Skeletal muscle cell (primary cell): ENCODE measurements around the gene TUBB4B.

Source experiments
- DNase-seq: peaks from one replicate; pipeline ENCODE4 v3.0.0-alpha.2; 2010; ENCODE audit warnings: low read depth
- H3K4me3 ChIP-seq: 2 replicates; pipeline ENCODE4 v1.5.1; 2011; ENCODE audit warnings: low read depth, mild to moderate bottlenecking, control low read depth, low read length, moderate library complexity

Gene TUBB4B

GRCh38 chr9:137206602-137207001, 34.5 kb upstream of the TUBB4B start:
- H3K4me3 ChIP-seq: peak overlapping the region; percentile 93
- DNase-seq: no peak

GRCh38 chr9:137211532-137211931, 29.6 kb upstream of the TUBB4B start:
- DNase-seq: no peak
- no peak overlapping the region for H3K4me3 ChIP-seq

DNA sequence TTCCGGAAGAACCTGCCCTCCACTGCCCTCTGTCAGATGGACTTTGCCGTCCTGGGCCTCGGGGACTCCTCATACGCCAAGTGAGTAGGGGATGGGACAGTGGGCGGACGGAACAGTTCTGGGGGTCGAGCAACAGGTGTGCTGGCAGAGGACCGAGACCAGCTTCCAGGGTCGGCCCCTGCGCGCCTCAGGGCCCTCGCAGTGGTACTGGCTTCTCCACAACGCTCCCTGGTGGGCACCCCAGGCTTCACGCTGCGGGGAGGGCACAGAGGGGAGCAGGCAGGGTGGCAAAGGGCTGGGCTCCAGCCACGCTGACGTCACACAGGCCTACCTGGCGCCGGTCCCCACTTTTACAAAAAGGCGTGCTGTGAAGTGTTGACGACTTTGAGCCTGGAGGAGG, 28.6 kb upstream of the TUBB4B start:
- H3K4me3 ChIP-seq: no peak overlapping the region
- no peak for DNase-seq

GRCh38 chr9:137213160-137214060, 27.7 kb upstream of the TUBB4B start:
- no peak overlapping the region for H3K4me3 ChIP-seq
- no peak for DNase-seq

DNA sequence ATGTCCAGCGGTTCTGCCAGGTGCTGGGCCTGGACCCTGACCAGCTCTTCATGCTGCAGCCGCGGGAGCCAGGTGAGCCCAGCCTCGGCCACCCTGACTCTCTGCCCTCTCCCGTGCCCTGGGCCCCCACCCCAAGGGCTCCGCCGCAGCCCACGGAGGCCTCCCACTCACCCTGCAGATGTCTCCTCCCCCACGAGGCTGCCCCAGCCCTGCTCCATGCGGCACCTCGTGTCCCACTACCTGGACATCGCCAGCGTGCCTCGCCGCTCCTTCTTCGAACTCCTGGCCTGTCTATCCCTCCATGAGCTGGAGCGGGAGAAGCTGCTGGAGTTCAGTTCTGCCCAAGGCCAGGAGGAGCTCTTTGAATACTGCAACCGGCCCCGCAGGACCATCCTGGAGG, 26.5 kb upstream of the TUBB4B start:
- H3K4me3 ChIP-seq: no peak overlapping the region
- no peak for DNase-seq

DNA sequence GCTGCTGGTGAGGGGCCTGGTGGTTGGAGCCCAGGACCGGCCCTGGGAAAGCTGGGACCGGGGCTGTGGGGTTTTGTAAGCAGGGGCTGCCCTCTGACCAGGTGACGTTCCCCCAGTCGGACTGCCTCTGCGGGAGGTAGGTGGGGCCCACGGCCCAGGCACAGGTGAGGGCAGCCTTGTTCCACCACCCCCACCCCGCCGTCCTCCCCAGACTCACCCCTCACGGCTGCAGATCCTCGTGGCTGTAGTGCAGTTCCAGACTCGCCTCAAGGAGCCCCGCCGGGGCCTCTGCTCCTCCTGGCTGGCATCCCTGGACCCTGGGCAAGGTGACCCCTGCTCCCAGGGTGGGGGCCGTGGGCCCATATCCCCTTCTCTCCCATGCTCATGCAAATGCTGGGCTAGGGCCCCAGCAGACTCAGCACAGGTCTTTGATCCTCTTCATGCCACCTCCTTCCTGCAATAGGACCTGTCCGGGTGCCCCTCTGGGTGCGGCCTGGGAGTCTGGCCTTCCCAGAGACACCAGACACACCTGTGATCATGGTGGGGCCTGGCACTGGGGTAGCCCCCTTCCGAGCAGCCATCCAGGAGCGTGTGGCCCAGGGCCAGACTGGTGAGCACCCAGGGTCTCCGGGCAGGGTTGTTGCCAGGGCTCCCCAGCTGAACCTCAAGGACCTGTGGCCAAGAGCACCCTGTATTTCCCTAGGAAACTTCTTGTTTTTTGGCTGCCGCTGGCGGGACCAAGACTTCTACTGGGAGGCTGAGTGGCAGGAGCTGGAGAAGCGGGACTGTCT, 25.7 kb upstream of the TUBB4B start:
- no peak overlapping the region for H3K4me3 ChIP-seq

GRCh38 chr9:137216188-137216965, 24.7 kb upstream of the TUBB4B start:
- no peak for DNase-seq
- no peak overlapping the region for H3K4me3 ChIP-seq

More for the DNA sequence above, 25.7 kb upstream of the TUBB4B start:
- DNase-seq: no peak

- no peak for DNase-seq
- H3K4me3 ChIP-seq: no peak overlapping the region
Measured at GRCh38 chr9:137217276-137218211, 23.5 kb upstream of the TUBB4B start.

GRCh38 chr9:137218212-137218753, 22.8 kb upstream of the TUBB4B start:
- no peak overlapping the region for H3K4me3 ChIP-seq
- DNase-seq: no peak

GRCh38 chr9:137218754-137219271, 22.3 kb upstream of the TUBB4B start:
- no peak overlapping the region for H3K4me3 ChIP-seq
- DNase-seq: no peak

GRCh38 chr9:137219757-137220316, 21.2 kb upstream of the TUBB4B start:
- H3K4me3 ChIP-seq: no peak overlapping the region
- no peak for DNase-seq

GRCh38 chr9:137220317-137221094, 20.6 kb upstream of the TUBB4B start:
- H3K4me3 ChIP-seq: no peak overlapping the region
- DNase-seq: no peak

- H3K4me3 ChIP-seq: no peak overlapping the region
- no peak for DNase-seq
Measured at GRCh38 chr9:137221095-137221505, 20.0 kb upstream of the TUBB4B start.

DNA sequence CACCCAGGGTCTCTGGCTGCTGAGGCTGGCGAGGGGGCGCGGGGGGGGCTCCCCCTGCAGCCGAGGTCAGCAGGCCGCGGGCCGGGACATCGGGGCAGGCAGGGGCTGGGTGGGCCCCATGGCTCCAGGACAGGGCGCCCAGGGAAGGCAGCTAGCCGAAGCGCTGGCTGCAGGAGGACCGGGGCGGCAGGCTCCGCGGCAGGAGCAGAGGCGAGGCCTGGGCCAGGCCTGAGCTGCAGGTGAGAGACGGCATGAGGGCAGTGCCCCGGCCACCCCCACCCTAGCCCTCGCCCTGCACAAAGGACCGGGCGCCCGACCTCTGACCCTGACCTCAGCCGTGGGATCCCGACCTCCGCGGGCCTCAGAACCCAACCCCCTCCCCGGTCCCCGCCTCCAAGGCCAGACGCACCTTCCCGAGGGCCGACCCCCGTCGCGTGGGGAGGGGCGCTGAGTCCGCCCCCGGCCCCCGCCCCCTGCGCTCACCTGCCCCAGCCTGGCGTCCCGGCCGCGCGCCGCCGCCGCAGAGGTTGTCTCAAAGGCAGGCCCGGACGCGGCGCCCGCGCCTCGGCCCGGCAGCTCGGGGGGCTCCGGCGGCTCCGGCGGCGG, 19.5 kb upstream of the TUBB4B start:
- H3K4me3 ChIP-seq: peak overlapping the region; percentile 32
- no peak for DNase-seq

- DNase-seq: no peak
- H3K4me3 ChIP-seq: peak within 1 kb of the TSS; percentile 73
Measured at GRCh38 chr9:137222190-137223077, 18.7 kb upstream of the TUBB4B start, which contains the start of gene RNF208. Gene RNF208, minus strand, starts transcription at chr9:137222240. Its CDS starts 1,028 bp downstream, at chr9:137221212.
